ENCODE data around the gene MYBPC3.

The MYBPC3 gene

GRCh38 chr11:47375546-47376085, 23.1 kb upstream of the MYBPC3 start:
- no peak for DNase-seq (ENCODE audit: low read depth)
- peak overlapping the region; percentile 90 for H3K4me3 ChIP-seq (ENCODE audit: low read depth, low read length)
- TF ChIP-seq CTCF (IDR thresholded peaks at IDR 0.05; ENCODE audit: low read depth, low read length) (no peak), MAX (IDR thresholded peaks at IDR 0.05; ENCODE audit: low read depth, low read length) (no peak), MYC (IDR thresholded peaks at IDR 0.05; ENCODE audit: low read depth, low read length) (no peak), POLR2A (IDR thresholded peaks at IDR 0.05; ENCODE audit: extremely low read depth, insufficient read length) (no peak)

- TF ChIP-seq MAX (IDR thresholded peaks at IDR 0.05; ENCODE audit: low read depth, low read length): no peak
- TF ChIP-seq CTCF (IDR thresholded peaks at IDR 0.05; ENCODE audit: low read depth, low read length): no peak
- TF ChIP-seq MYC (IDR thresholded peaks at IDR 0.05; ENCODE audit: low read depth, low read length): no peak
- no peak for TF ChIP-seq POLR2A (IDR thresholded peaks at IDR 0.05; ENCODE audit: extremely low read depth, insufficient read length)
- DNase-seq (ENCODE audit: low read depth): no peak
- H3K4me3 ChIP-seq (ENCODE audit: low read depth, low read length): peak overlapping the region; percentile 90
Measured at GRCh38 chr11:47375020-47375419, 22.5 kb upstream of the MYBPC3 start.

GRCh38 chr11:47374720-47375019, 22.2 kb upstream of the MYBPC3 start:
- TF ChIP-seq POLR2A (IDR thresholded peaks at IDR 0.05; ENCODE audit: extremely low read depth, insufficient read length) (no peak), MYC (IDR thresholded peaks at IDR 0.05; ENCODE audit: low read depth, low read length) (no peak), MAX (IDR thresholded peaks at IDR 0.05; ENCODE audit: low read depth, low read length) (no peak), CTCF (IDR thresholded peaks at IDR 0.05; ENCODE audit: low read depth, low read length) (no peak)
- no peak for DNase-seq (ENCODE audit: low read depth)
- peak overlapping the region; percentile 90 for H3K4me3 ChIP-seq (ENCODE audit: low read depth, low read length)

GRCh38 chr11:47373876-47374719, 21.6 kb upstream of the MYBPC3 start:
- TF ChIP-seq CTCF (IDR thresholded peaks at IDR 0.05; ENCODE audit: low read depth, low read length) (peak; percentile 79), MYC (IDR thresholded peaks at IDR 0.05; ENCODE audit: low read depth, low read length) (no peak)
- peak; percentile 73 for DNase-seq (ENCODE audit: low read depth)
- H3K4me3 ChIP-seq (ENCODE audit: low read depth, low read length): peak overlapping the region; percentile 90

GRCh38 chr11:47372422-47372821, 19.9 kb upstream of the MYBPC3 start:
- TF ChIP-seq MAX (IDR thresholded peaks at IDR 0.05; ENCODE audit: low read depth, low read length) (no peak), POLR2A (IDR thresholded peaks at IDR 0.05; ENCODE audit: extremely low read depth, insufficient read length) (no peak), MYC (IDR thresholded peaks at IDR 0.05; ENCODE audit: low read depth, low read length) (no peak), CTCF (IDR thresholded peaks at IDR 0.05; ENCODE audit: low read depth, low read length) (no peak)
- DNase-seq (ENCODE audit: low read depth): no peak
- no peak overlapping the region for H3K4me3 ChIP-seq (ENCODE audit: low read depth, low read length)

Measured in NB4 (cell line).